ENCODE results near the gene TBC1D2. TPM values are rescaled to one million over a fixed set of nuclear protein-coding genes. Genes with fewer than 3 reads are reported as not detected.

Gene TBC1D2
- total and polyA plus RNA-seq, 4 donors: 2.8 to 5.1 (median 3.7) TPM

- H3K4me1 ChIP-seq (ENCODE audit: control insufficient read depth in 4 of 4, insufficient read depth in 4 of 4, low read length in 3 of 4): peaks cover 13 to 49% (median 39%) of the 10 kb centered on the region in 4 donors
- no peak overlapping the region for H3K4me3 ChIP-seq (ENCODE audit: low read depth in 1 of 3, low read length in 3 of 3)
- no peaks in the 10 kb centered on the region for H3K27me3 ChIP-seq (ENCODE audit: control insufficient read depth in 4 of 4, insufficient read depth in 4 of 4, low read length in 3 of 4)
- 96% methylated on average over 21 of the region's 21 CpGs for WGBS
- H3K9ac ChIP-seq (ENCODE audit: low read depth in 1 of 2, low read length in 2 of 2): no peak overlapping the region
- no peak overlapping the region for H3K27ac ChIP-seq (ENCODE audit: low read depth in 1 of 2, low read length in 2 of 2)
- TF ChIP-seq HNF4A (conservative IDR thresholded peaks at IDR 0.05) (no peak), SP1 (IDR thresholded peaks at IDR 0.05) (no peak), EGR1 (IDR thresholded peaks at IDR 0.05; ENCODE audit: low read depth in 2 of 2) (no peak), FOXA1 (IDR thresholded peaks at IDR 0.05) (no peak), GABPA (IDR thresholded peaks at IDR 0.05 in 1 of 2, conservative IDR thresholded peaks at IDR 0.05 in 1 of 2) (no peak), CTCF (IDR thresholded peaks at IDR 0.05; ENCODE audit: low read depth, low read length, missing input control) (no peak), RAD21 (IDR thresholded peaks at IDR 0.05) (no peak), JUND (IDR thresholded peaks at IDR 0.05) (no peak)
- no peaks in the 10 kb centered on the region for H3K9me3 ChIP-seq (ENCODE audit: control insufficient read depth in 4 of 4, low read length in 3 of 4)
- no peak for DNase-seq (ENCODE audit: low spot score)
- peaks cover 0 to 3% (median 0%) of the 10 kb centered on the region in 4 donors for H3K36me3 ChIP-seq (ENCODE audit: control insufficient read depth in 4 of 4, insufficient read depth in 3 of 4, low read depth in 1 of 4, low read length in 3 of 4)
These were observed 34.5 kb downstream of the TBC1D2 start for GRCh38 chr9:98220911-98221310.

- Histone ChIP-seq H3K9ac (ENCODE audit: low read depth in 1 of 2, low read length in 2 of 2) (no peak overlapping the region), H3K27ac (ENCODE audit: low read depth in 1 of 2, low read length in 2 of 2) (peak overlapping the region; percentile 31 to 70), H3K9me3 (ENCODE audit: control insufficient read depth in 4 of 4, low read length in 3 of 4) (no peaks in the 10 kb centered on the region), H3K27me3 (ENCODE audit: control insufficient read depth in 4 of 4, insufficient read depth in 4 of 4, low read length in 3 of 4) (no peaks in the 10 kb centered on the region), H3K4me3 (ENCODE audit: low read depth in 1 of 3, low read length in 3 of 3) (no peak overlapping the region), H3K4me1 (ENCODE audit: control insufficient read depth in 4 of 4, insufficient read depth in 4 of 4, low read length in 3 of 4) (peaks cover 11 to 49% (median 39%) of the 10 kb centered on the region in 4 donors), H3K36me3 (ENCODE audit: control insufficient read depth in 4 of 4, insufficient read depth in 3 of 4, low read depth in 1 of 4, low read length in 3 of 4) (peaks cover 0 to 3% (median 0%) of the 10 kb centered on the region in 4 donors)
- no peak for DNase-seq (ENCODE audit: low spot score)
- TF ChIP-seq FOXA2 (IDR thresholded peaks at IDR 0.05) (no peak), REST (IDR thresholded peaks at IDR 0.05) (no peak), YY1 (IDR thresholded peaks at IDR 0.05) (no peak), HNF4G (IDR thresholded peaks at IDR 0.05) (no peak), SP1 (IDR thresholded peaks at IDR 0.05) (no peak), ATF3 (IDR thresholded peaks at IDR 0.05) (no peak), ZBTB33 (IDR thresholded peaks at IDR 0.05) (no peak), JUND (IDR thresholded peaks at IDR 0.05) (no peak), MAX (IDR thresholded peaks at IDR 0.05) (no peak), RAD21 (IDR thresholded peaks at IDR 0.05) (no peak), EGR1 (IDR thresholded peaks at IDR 0.05; ENCODE audit: low read depth in 2 of 2) (no peak)
- 96% methylated on average over 11 of the region's 11 CpGs for WGBS
These were observed 35.6 kb downstream of the TBC1D2 start for GRCh38 chr9:98219794-98220370.

Data from liver (tissue), 9 donors.